GM06990 (cell line): ENCODE data around the gene B3GLCT.

Source experiments
- DNase-seq: peaks from one replicate; pipeline ENCODE4 v3.0.0-alpha.2; 2011; ENCODE audit not compliant: insufficient read length; ENCODE audit errors: extremely low read depth
- H3K27me3 ChIP-seq: replicated peaks from 2 replicates; pipeline ENCODE4 v1.6.0; 2011; ENCODE audit warnings: low read length; ENCODE audit not compliant: control insufficient read depth, insufficient read depth
- H3K36me3 ChIP-seq: 2 replicates; pipeline ENCODE4 v1.5.1; 2011; ENCODE audit warnings: low read length; ENCODE audit not compliant: control insufficient read depth, insufficient read depth
- H3K4me3 ChIP-seq: replicated peaks from 2 replicates; pipeline ENCODE4 v1.5.1; 2011; ENCODE audit warnings: low read depth, mild to moderate bottlenecking, control low read depth, low read length
- CTCF ChIP-seq: IDR thresholded peaks from 2 replicates; pipeline ENCODE4 v1.5.1; 2011; ENCODE audit warnings: low read length, control low read depth, mild to moderate bottlenecking, inconsistent platforms; ENCODE audit not compliant: insufficient read depth, poor library complexity, severe bottlenecking

Gene B3GLCT

GRCh38 chr13:31227063-31227462 is 27.3 kb downstream of the B3GLCT start:
- TF ChIP-seq CTCF = no peak
- H3K4me3 ChIP-seq = no peak overlapping the region
- H3K27me3 ChIP-seq = no peaks in the 10 kb centered on the region
- no peaks in the 10 kb centered on the region for H3K36me3 ChIP-seq
- DNase-seq = no peak

GRCh38 chr13:31227870-31228269 is 28.1 kb downstream of the B3GLCT start:
- Histone ChIP-seq H3K4me3 (no peak overlapping the region), H3K36me3 (no peaks in the 10 kb centered on the region), H3K27me3 (no peaks in the 10 kb centered on the region)
- no peak for TF ChIP-seq CTCF
- DNase-seq = no peak

GRCh38 chr13:31234729-31235128 is 35.0 kb downstream of the B3GLCT start:
- H3K36me3 ChIP-seq = no peaks in the 10 kb centered on the region
- no peaks in the 10 kb centered on the region for H3K27me3 ChIP-seq
- TF ChIP-seq CTCF = peak; percentile 36
- no peak for DNase-seq
- no peak overlapping the region for H3K4me3 ChIP-seq

- no peak overlapping the region for H3K4me3 ChIP-seq
- no peaks in the 10 kb centered on the region for H3K36me3 ChIP-seq
- TF ChIP-seq CTCF = peak; percentile 51
- H3K27me3 ChIP-seq = no peaks in the 10 kb centered on the region
- DNase-seq = no peak
These were observed 36.5 kb downstream of the B3GLCT start for GRCh38 chr13:31236211-31236786.

GRCh38 chr13:31240921-31241320 is 41.1 kb downstream of the B3GLCT start:
- no peak for TF ChIP-seq CTCF
- no peaks in the 10 kb centered on the region for H3K27me3 ChIP-seq

GRCh38 chr13:31242367-31242766 is 42.6 kb downstream of the B3GLCT start:
- no peak overlapping the region for H3K4me3 ChIP-seq
- H3K27me3 ChIP-seq = no peaks in the 10 kb centered on the region
- DNase-seq = no peak
- TF ChIP-seq CTCF = no peak
- H3K36me3 ChIP-seq = no peaks in the 10 kb centered on the region

More at GRCh38 chr13:31240921-31241320, 41.1 kb downstream of the B3GLCT start:
- no peak overlapping the region for H3K4me3 ChIP-seq
- DNase-seq = no peak
- no peaks in the 10 kb centered on the region for H3K36me3 ChIP-seq
